NCI-H82 (cell line): ENCODE measurements around the gene LZTS3.
"Not testable (repeated sequence)": the region's sequence is repeated elsewhere in the genome, so short reads cannot be mapped to it uniquely, and the experiment has no call there.

ENCODE experiments used
- DNase-seq: peaks from one replicate; lab custom pipeline; 2025; lab: John Stamatoyannopoulos, UW

The LZTS3 gene

DNA sequence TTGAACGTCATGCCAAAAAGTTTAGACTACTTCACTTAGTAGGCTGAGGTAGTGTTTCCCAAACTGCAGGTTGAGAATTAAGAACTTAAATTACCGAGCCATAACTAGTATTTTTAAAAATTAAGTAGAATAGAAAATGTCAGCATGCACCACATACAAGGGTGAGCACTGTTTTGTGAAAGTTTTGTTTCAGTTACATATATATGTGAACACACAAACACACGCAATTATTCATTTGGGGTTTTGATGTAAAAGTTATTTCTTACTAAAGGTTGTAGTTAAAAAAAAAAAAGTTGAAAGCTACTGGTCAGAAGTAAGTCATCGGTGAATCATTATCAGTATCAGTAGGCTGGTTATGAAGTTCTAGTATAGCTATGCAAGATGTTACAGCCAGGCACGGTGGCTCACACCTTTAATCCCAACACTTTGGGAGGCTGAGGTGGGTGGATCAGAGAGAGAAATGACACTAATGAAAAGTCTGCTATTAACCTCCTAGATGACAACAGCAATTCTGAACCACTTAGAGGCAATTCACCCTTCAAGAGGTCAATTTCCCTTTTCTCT lies 37.8 kb downstream of the LZTS3 start:
- no peak for DNase-seq

- DNase-seq, result no peak
Measured at GRCh38 chr20:3134151-3134550, 39.2 kb downstream of the LZTS3 start.

DNA sequence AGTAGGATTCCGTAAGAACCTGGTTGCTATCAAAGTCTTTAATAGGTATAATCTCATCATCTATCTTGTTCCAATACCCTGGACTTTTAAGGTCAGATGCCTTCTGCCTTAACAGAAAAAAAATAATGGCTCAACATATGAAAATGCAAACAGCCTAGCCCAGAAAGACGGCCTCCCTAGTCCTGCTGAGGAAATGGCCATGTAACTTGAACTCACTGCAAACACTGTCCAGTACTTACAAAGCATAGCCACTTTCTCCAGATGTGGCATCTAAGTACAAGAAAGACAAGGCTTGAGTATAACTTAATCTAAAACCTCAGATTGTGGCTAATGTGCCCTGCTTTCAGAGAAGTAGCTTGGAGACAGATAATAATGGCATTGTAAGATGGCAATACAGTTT lies 40.2 kb downstream of the LZTS3 start:
- no peak for DNase-seq

- DNase-seq, result no peak
Measured at GRCh38 chr20:3130051-3130600, 43.2 kb downstream of the LZTS3 start.

DNA sequence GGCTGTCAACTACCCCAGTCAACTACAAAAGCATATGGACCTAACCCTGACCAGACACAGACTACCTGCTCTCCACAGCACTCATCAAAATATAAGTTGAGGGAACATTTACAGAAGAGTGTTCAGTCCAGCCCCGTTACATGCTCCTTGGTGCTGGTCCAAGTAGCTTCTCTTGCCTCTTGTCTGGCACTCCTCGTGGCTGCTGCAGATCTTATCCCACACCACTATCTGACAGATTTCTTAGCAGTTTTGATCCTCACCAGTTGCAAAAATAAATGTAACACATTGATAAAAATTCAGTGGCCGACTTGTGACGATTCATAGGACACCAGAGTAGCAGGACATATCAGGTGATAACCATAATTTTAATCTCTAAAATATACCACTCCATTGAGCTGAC lies 44.3 kb downstream of the LZTS3 start:
- DNase-seq, result no peak

DNA sequence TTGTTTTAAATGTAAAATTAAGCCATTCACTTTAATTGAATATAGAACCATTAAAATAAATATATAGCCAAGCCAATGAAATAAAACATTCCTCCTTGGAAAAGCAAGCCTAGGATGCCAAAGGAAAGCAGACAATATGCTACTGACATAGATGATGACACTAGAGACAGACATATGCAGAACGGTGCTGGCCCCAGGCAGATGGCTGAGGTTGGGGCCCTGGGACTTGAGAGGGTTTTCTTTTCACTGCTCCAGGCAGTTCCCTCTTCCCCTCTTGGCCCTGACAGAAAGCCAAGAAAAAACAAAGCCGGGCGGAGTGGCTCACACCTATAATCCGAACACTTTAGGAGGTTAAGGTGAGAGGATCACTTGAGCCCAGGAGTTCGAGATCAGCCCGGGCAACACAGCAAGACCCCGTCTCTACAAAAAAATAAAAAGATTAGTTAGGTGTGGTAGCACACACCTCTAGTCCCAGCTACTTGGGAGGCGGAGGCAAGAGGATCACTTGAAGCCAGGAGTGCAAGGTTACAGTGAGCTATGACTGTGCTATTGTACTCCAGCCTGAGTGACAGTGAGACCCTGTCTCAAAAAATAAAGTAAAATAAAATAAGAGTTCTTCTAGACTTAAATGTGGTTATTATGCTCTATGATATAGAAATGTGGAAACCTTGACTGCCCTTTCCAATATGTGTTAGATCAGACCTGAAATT lies 44.9 kb downstream of the LZTS3 start:
- DNase-seq, result peak; percentile 48

DNA sequence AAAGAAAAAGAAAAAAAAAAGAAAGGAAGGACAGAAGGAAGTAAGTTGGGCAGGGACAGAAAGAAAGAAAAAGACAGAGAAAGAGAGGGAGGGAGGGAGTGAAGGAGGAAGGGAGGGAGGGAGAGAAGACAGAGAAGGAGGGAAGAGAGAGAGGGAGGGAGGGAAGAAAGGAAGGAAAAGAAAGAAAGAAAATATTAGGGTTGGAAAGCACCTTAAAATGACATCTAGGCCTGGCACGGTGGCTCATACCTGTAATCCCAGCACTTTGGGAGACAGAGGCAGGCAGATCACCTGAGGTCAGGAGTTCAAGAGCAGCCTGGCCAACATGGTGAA lies 46.9 kb downstream of the LZTS3 start:
- DNase-seq, result no peak

DNA sequence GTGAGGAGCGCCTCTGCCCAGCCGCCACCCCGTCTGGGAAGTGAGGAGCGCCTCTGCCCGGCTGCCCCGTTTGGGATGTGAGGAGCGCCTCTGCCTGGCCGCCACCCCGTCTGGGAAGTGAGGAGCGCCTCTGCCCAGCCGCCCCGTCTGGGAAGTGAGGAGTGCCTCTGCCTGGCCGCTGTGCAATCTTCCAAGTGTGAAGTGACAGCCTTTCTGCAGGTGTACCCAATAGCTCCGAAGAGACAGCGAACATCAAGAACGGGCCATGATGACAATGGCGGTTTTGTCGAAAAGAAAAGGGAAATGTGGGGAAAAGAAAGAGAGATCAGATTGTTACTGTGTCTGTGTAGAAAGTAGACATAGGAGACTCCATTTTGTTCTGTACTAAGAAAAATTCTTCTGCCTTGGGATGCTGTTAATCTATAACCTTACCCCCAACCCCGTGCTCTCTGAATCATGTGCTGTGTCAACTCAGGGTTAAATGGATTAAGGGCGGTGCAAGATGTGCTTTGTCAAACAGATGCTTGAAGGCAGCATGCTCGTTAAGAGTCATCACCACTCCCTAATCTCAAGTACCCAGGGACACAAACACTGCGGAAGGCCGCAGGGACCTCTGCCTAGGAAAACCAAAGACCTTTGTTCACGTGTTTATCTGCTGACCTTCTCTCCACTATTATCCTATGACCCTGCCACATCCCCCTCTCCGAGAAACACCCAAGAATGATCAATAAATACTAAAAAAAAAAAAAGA lies 47.4 kb downstream of the LZTS3 start:
- DNase-seq, result not testable (repeated sequence)

DNA sequence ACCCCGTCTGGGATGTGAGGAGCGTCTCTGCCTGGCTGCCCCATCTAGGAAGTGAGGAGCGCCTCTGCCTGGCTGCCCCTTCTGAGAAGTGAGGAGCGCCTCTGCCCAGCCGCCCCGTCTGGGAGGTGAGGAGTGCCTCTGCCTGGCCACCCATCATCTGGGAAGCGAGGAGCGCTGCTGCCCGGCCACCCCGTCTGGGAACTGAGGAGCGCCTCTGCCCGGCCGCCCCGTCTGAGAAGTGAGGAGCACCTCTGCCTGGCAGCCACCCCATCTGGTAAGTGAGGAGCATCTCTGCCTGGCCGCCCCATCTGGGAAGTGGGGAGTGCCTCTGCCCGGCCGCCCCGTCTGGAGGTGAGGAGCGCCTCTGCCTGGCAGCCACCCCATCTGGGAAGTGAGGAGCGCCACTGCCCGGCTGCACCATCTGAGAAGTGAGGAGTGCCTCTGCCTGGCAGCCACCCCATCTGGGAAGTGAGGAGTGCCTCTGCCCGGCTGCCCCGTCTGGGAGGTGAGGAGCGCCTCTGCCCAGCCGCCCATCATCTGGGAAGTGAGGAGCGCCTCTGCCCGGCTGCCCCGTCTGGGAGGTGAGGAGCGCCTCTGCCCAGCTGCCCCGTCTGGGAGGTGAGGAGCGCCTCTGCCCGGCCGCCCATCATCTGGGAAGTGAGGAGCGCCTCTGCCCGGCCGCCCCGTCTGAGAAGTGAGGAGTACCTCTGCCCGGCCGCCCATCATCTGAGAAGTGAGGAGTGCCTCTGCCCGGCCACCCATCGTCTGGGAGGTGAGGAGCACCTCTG lies 48.4 kb downstream of the LZTS3 start:
- DNase-seq, result not testable (repeated sequence)

GRCh38 chr20:3124163-3124562 lies 49.2 kb downstream of the LZTS3 start:
- DNase-seq, result not testable (repeated sequence)

GRCh38 chr20:3123542-3123941 lies 49.8 kb downstream of the LZTS3 start:
- no peak for DNase-seq

GRCh38 chr20:3121955-3122610 lies 51.3 kb downstream of the LZTS3 start:
- no peak for DNase-seq

DNA sequence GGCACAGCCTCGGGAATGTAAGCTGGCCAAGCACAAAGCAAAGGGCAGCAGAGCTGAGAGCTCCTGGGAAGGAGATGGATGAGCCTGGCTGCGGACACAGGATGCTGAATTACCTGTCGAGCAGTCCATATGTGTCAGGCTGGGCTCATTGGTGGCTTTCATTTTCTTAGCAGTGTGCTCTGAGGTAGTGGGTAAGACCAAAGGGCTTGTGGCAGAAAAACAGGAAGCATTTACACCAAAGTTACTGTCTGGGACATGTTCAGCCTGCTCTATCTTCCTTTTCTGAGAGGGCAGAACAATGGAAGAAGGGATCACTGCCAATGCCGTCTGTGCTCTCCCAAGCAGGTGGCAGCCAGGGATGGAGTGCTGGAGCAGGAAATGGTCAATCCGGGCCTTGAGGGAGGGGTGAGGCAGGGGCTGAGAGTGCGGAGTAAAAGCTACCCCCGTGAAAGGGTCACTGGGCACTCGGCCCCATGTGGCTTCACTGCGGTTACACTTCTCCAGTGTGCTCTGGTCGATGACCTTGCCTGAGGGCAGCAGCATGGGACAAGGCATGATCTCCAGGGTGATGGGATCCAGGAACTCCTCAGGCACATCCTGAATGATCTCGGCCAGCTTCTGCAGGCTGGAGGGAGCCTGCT lies 52.0 kb downstream of the LZTS3 start:
- no peak for DNase-seq

GRCh38 chr20:3119044-3119443 lies 54.3 kb downstream of the LZTS3 start:
- no peak for DNase-seq

DNA sequence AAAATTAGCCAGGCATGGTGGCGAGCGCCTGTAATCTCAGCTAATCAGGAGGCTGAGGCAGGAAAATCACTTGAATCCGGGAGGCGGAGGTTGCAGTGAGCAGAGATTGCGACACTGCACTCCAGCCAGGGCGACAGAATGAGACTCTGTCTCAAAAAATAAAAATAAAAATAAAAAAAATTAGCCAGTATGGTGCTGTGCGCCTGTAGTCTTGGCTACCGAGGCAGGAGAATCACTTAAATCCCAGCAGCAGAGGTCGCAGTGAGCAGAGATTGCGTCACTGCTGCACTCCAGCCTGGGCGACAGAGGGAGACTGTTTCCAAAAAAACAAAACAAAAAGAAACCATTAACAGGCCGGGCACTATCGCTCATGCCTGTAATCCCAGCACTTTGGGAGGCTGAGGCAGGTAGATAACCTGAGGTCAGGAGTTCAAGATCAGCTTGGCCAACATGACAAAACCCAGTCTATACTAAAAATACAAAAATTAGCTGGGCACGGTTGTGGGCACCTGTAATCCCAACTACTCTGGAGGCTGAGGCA lies 55.4 kb downstream of the LZTS3 start:
- DNase-seq, result peak; percentile 35

- DNase-seq, result no peak
Measured at GRCh38 chr20:3116341-3116740, 57.0 kb downstream of the LZTS3 start.

DNA sequence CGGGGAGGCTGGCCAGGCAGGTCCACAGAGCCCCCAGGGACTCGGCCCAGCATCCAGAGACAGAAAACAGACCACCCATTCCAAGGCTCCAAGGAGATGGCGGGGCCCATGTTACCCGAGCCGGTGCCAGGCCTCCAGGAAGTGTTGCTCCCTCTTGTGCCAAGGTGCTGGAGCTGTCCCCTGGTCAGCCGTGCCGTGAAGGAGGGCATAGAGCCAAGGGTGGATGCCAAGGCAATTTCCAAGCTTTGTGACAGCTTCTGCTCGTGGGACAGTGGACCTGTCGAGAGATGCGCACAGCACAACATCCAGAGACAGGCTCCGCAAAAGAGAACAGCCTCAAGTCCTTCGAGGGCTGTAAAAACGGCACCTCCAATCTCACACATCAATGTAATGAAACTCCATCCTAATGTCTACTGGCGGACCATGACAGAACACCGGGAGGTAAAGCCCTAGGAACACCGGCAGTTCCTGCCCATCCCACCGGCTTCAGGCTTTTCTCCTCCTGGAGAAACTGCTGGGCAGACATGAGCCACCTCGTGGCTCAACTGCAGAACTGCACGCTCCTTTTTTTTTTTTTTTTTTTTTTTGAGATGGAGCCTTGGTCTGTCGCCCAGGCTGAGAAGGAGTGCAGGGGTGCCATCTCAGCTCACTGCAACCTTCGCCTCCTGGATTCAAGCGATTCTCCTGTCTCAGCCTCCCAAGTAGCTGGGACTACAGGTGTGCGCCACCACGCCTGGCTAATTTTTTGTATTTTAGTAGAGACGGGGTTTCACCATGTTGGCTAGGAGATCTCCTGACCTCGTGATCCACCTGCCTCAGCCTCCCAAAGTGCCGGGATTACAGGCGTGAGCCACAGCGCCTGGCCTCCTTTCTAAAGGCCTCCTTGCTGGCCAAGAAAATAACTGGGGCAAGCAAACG lies 57.9 kb downstream of the LZTS3 start:
- peak; percentile 75 for DNase-seq
